ENCODE data around the gene CNRIP1. TPM values are rescaled to one million over a fixed set of nuclear protein-coding genes. Genes with fewer than 3 reads are reported as not detected.

Gene CNRIP1
- total RNA-seq, 1 experiment from 2014 or later, result not detected

DNA sequence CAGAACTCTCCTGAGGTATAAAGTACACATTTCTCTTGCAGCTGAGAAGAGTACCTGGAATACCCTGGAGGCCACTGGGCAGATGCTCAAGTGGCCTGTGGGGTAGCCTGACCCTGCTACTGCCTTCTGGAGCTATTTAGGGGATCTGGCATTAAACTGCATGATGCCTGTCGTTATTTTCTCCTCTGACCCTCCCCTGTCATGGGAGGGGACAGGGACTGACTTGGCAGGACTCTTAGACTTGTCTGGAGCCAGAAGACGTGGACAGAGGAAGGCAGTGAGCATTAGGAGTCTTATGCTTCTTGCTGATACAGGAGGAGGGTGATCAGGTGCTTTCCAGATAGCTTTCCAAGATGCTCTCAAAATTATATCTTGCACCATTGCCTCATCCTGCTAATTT lies 24.8 kb downstream of the CNRIP1 start:
- Mint-ChIP-seq H3K36me3 (ENCODE audit: insufficient read depth, unreplicated experiment) (no peaks in the 10 kb centered on the region), H3K4me3 (ENCODE audit: unreplicated experiment) (no peak overlapping the region), H3K27me3 (ENCODE audit: insufficient read depth, unreplicated experiment) (peaks cover 10% of the 10 kb centered on the region), H3K4me1 (ENCODE audit: low read depth, unreplicated experiment) (no peaks in the 10 kb centered on the region), H3K9me3 (ENCODE audit: unreplicated experiment) (no peaks in the 10 kb centered on the region), H3K27ac (ENCODE audit: unreplicated experiment) (no peak overlapping the region)
- intact Hi-C loops (cut with micrococcal nuclease; ENCODE audit: unreplicated experiment), result loop anchor here (5.0 kb wide), 1 partner anchor 147 kb away; no protein-coding TSS in a partner anchor
- ChIA-PET POLR2A (no interaction called here), CTCF (interaction anchor here (1.0 kb wide), 1 partner anchor 12 kb away, joined by 3 read pairs; no protein-coding TSS in a partner anchor)
- no TSS peak for BruUV-seq (replicated peaks)
- Histone ChIP-seq H3K27me3 (replicated peaks; ENCODE audit: control insufficient read depth, insufficient read depth, low read length) (no peaks in the 10 kb centered on the region), H3K9me3 (no peaks in the 10 kb centered on the region), H3K36me3 (ENCODE audit: control insufficient read depth, insufficient read depth, low read length) (no peaks in the 10 kb centered on the region), H3K4me1 (no peaks in the 10 kb centered on the region), H3K4me3 (ENCODE audit: low read depth, low read length) (no peak overlapping the region)
- TF ChIP-seq, protein P1, sequence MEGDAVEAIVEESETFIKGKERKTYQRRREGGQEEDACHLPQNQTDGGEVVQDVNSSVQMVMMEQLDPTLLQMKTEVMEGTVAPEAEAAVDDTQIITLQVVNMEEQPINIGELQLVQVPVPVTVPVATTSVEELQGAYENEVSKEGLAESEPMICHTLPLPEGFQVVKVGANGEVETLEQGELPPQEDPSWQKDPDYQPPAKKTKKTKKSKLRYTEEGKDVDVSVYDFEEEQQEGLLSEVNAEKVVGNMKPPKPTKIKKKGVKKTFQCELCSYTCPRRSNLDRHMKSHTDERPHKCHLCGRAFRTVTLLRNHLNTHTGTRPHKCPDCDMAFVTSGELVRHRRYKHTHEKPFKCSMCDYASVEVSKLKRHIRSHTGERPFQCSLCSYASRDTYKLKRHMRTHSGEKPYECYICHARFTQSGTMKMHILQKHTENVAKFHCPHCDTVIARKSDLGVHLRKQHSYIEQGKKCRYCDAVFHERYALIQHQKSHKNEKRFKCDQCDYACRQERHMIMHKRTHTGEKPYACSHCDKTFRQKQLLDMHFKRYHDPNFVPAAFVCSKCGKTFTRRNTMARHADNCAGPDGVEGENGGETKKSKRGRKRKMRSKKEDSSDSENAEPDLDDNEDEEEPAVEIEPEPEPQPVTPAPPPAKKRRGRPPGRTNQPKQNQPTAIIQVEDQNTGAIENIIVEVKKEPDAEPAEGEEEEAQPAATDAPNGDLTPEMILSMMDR (IDR thresholded peaks at IDR 0.05; ENCODE audit: insufficient read depth in 1 of 2, low read depth in 1 of 2, low read length in 1 of 2, severe bottlenecking in 1 of 2, unreplicated experiment in 1 of 2), result no peak
- DNase-seq, result no peak

- Mint-ChIP-seq H3K27me3 (ENCODE audit: insufficient read depth, unreplicated experiment) (peaks cover 7% of the 10 kb centered on the region), H3K9me3 (ENCODE audit: unreplicated experiment) (no peaks in the 10 kb centered on the region), H3K36me3 (ENCODE audit: insufficient read depth, unreplicated experiment) (no peaks in the 10 kb centered on the region), H3K4me3 (ENCODE audit: unreplicated experiment) (no peak overlapping the region), H3K4me1 (ENCODE audit: low read depth, unreplicated experiment) (no peaks in the 10 kb centered on the region), H3K27ac (ENCODE audit: unreplicated experiment) (no peak overlapping the region)
- no peak for DNase-seq
- no TSS peak for BruUV-seq (replicated peaks)
- TF ChIP-seq, protein P1 (IDR thresholded peaks at IDR 0.05; ENCODE audit: insufficient read depth in 1 of 2, low read depth in 1 of 2, low read length in 1 of 2, severe bottlenecking in 1 of 2, unreplicated experiment in 1 of 2), result peak; percentile 9 to 21
- H3K9me3 ChIP-seq, result no peaks in the 10 kb centered on the region
- ChIA-PET POLR2A (no interaction called here), CTCF (interaction anchor here (0.7 to 1.1 kb wide), 3 partner anchors 11 to 172 kb away, joined by 3 to 9 read pairs (median 3); no protein-coding TSS in a partner anchor)
- H3K27me3 ChIP-seq (replicated peaks; ENCODE audit: control insufficient read depth, insufficient read depth, low read length), result no peaks in the 10 kb centered on the region
- no peaks in the 10 kb centered on the region for H3K4me1 ChIP-seq
- intact Hi-C loops (cut with micrococcal nuclease; ENCODE audit: unreplicated experiment), result loop anchor here (5.0 kb wide), 1 partner anchor 148 kb away; no protein-coding TSS in a partner anchor
- no peak overlapping the region for H3K4me3 ChIP-seq (ENCODE audit: low read depth, low read length)
- no peaks in the 10 kb centered on the region for H3K36me3 ChIP-seq (ENCODE audit: control insufficient read depth, insufficient read depth, low read length)
Measured at GRCh38 chr2:68294187-68294586, 25.6 kb downstream of the CNRIP1 start.

DNA sequence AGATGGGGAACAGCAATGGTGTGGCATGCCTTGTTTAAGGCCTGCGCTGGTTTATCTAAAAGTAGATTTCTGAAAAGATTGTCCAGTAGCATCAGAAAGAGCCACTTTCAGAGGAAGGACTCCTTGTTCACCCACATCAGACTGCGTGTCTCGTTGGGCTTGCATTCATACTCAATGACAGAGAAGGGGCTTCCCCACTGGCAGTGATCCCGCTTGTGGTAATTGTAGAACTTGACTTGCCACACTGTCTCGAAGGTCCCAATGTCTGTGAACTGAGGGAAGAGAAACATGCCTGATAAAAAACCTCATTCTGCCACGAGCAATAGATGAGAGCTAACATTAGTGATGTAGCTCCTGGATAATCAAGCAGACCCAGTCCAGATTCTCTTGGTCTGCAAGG lies 26.0 kb downstream of the CNRIP1 start:
- CTCF ChIA-PET, result interaction anchor here (0.7 to 1.1 kb wide), 3 partner anchors 11 to 171 kb away, joined by 3 to 9 read pairs (median 3); no protein-coding TSS in a partner anchor

More for the DNA sequence above, 26.0 kb downstream of the CNRIP1 start:
- Mint-ChIP-seq H3K27ac (ENCODE audit: unreplicated experiment) (no peak overlapping the region), H3K4me1 (ENCODE audit: low read depth, unreplicated experiment) (no peaks in the 10 kb centered on the region), H3K27me3 (ENCODE audit: insufficient read depth, unreplicated experiment) (peaks cover 5% of the 10 kb centered on the region), H3K4me3 (ENCODE audit: unreplicated experiment) (no peak overlapping the region), H3K9me3 (ENCODE audit: unreplicated experiment) (no peaks in the 10 kb centered on the region), H3K36me3 (ENCODE audit: insufficient read depth, unreplicated experiment) (no peaks in the 10 kb centered on the region)
- Histone ChIP-seq H3K4me1 (no peaks in the 10 kb centered on the region), H3K27me3 (replicated peaks; ENCODE audit: control insufficient read depth, insufficient read depth, low read length) (no peaks in the 10 kb centered on the region), H3K9me3 (no peaks in the 10 kb centered on the region), H3K36me3 (ENCODE audit: control insufficient read depth, insufficient read depth, low read length) (no peaks in the 10 kb centered on the region), H3K4me3 (ENCODE audit: low read depth, low read length) (no peak overlapping the region)
- no peak for DNase-seq
- TF ChIP-seq, protein P1 (IDR thresholded peaks at IDR 0.05; ENCODE audit: insufficient read depth in 1 of 2, low read depth in 1 of 2, low read length in 1 of 2, severe bottlenecking in 1 of 2, unreplicated experiment in 1 of 2), result no peak
- POLR2A ChIA-PET, result no interaction called here
- BruUV-seq (replicated peaks), result no TSS peak
- intact Hi-C loops (cut with micrococcal nuclease; ENCODE audit: unreplicated experiment), result loop anchor here (5.0 kb wide), 1 partner anchor 149 kb away; no protein-coding TSS in a partner anchor

All from Caco-2 (cell line).